Left lung (tissue), 10 donors: ENCODE measurements around the gene ZBTB21. TPM values are rescaled to one million over a fixed set of nuclear protein-coding genes. Genes with fewer than 3 reads are reported as not detected.

Experiments used
- ATAC-seq: fragments of 200-7000 bp; cut with Tn5 transposase; one replicate; pipeline ENCODE4 v1.9.1; 2020; ENCODE audit warnings: moderate library complexity
- DNase-seq, 4 donors: peaks; one replicate each; pipeline ENCODE4 v3.0.0-alpha.2; 2013 to 2020
- H3K27ac ChIP-seq, 2 donors: fragments of 200-600 bp; sonication (generic) in 1 of 2; one replicate each; pipeline versions ENCODE4 v1.5.0 to v1.8.0; 2020 to 2021
- H3K27me3 ChIP-seq, 2 donors: fragments of 200-600 bp; sonication (generic) in 1 of 2; one replicate each; pipeline versions ENCODE4 v1.5.0 to v1.8.0; 2020 to 2021
- H3K36me3 ChIP-seq, 2 donors: fragments of 200-600 bp; sonication (generic) in 1 of 2; one replicate each; pipeline versions ENCODE4 v1.5.0 to v1.8.0; 2020 to 2021
- H3K4me1 ChIP-seq, 2 donors: fragments of 200-600 bp; one replicate each; pipeline ENCODE4 v1.8.0; 2021
- H3K4me3 ChIP-seq, 2 donors: fragments of 200-600 bp; sonication (generic) in 1 of 2; one replicate each; pipeline versions ENCODE4 v1.5.0 to v1.8.0; 2020 to 2021; ENCODE audit warnings: mild to moderate bottlenecking in 1 of 2
- H3K9me3 ChIP-seq, 2 donors: fragments of 200-600 bp; sonication (generic) in 1 of 2; one replicate each; pipeline versions ENCODE4 v1.5.0 to v1.8.0; 2020 to 2021
- intact Hi-C, 2 donors: fragments of 100-400 bp; cut with DNase I; formaldehyde crosslinking; loops; one replicate each; pipeline versions ENCODE4 v1.11.2 to v1.14.2; 2022
- polyA plus RNA-seq, 6 donors: library from polyadenylated mRNA; unstranded; fragments of 120-200 nt; gene quantifications; one replicate each; pipeline ENCODE4 v1.2.1, GENCODE V29; 2013; ENCODE audit not compliant: insufficient read length in 6 of 6
- total RNA-seq, 2 donors: library from RNA; stranded (reverse); fragmentation: NEBNext Ultra II Directional; extraction: Animal tissue kit (Norgen Biotek cat#: 25700); gene quantifications; one replicate each; pipeline ENCODE4 v1.2.1, GENCODE V29; 2021
- TF ChIP-seq, protein P1 (sequence below), 2 donors: fragments of 200-600 bp; sonication (generic) in 1 of 2; IDR thresholded peaks; one replicate each; pipeline versions ENCODE4 v1.5.0 to v1.8.0; 2021; ENCODE audit warnings: antibody characterized with exemption in 2 of 2
- donor health status: DM: no; HTN: yes; CAD: no.
- donor health status: DM: no; HTN: no; CAD: no.

Gene ZBTB21
- total and polyA plus RNA-seq, 8 donors: 9.2 to 13.9 (median 10.7) TPM

- Histone ChIP-seq H3K27me3 (no peaks in the 10 kb centered on the region), H3K4me3 (no peak overlapping the region), H3K36me3 (no peaks in the 10 kb centered on the region), H3K9me3 (no peaks in the 10 kb centered on the region), H3K27ac (no peak overlapping the region), H3K4me1 (peaks cover 8 to 14% of the 10 kb centered on the region in 2 donors)
- intact Hi-C loops: no loop called here
- peak in 1 of 4 donors; percentile 41 for DNase-seq
- ATAC-seq: no peak
- TF ChIP-seq, protein P1, sequence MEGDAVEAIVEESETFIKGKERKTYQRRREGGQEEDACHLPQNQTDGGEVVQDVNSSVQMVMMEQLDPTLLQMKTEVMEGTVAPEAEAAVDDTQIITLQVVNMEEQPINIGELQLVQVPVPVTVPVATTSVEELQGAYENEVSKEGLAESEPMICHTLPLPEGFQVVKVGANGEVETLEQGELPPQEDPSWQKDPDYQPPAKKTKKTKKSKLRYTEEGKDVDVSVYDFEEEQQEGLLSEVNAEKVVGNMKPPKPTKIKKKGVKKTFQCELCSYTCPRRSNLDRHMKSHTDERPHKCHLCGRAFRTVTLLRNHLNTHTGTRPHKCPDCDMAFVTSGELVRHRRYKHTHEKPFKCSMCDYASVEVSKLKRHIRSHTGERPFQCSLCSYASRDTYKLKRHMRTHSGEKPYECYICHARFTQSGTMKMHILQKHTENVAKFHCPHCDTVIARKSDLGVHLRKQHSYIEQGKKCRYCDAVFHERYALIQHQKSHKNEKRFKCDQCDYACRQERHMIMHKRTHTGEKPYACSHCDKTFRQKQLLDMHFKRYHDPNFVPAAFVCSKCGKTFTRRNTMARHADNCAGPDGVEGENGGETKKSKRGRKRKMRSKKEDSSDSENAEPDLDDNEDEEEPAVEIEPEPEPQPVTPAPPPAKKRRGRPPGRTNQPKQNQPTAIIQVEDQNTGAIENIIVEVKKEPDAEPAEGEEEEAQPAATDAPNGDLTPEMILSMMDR (IDR thresholded peaks at IDR 0.05): no peak
Observed at GRCh38 chr21:42037943-42038342, 27.8 kb upstream of the ZBTB21 start.

DNA sequence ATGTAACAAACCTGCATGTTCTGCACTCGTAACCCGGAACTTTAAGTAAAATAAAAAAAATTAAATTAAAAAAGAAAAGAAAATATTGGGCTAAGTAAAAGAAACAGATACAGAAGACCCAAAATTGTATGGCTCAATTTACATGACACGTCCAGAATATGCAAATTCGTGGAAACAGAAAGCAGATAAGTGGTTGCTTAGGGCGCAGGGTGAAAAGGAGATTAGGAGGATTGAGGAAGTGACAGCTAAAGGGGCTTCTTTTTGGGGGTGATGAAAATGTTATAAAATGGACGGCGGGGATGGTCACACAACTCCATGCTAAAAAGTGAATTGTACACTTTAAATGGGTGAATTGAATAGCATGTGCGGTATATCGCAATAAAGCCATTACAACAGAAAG lies 27.4 kb upstream of the ZBTB21 start:
- DNase-seq: no peak
- Histone ChIP-seq H3K4me3 (no peak overlapping the region), H3K27me3 (no peaks in the 10 kb centered on the region), H3K9me3 (no peaks in the 10 kb centered on the region), H3K27ac (no peak overlapping the region), H3K4me1 (peaks cover 8 to 14% of the 10 kb centered on the region in 2 donors), H3K36me3 (no peaks in the 10 kb centered on the region)
- intact Hi-C loops: no loop called here
- TF ChIP-seq, protein P1 (IDR thresholded peaks at IDR 0.05): no peak
- ATAC-seq: no peak

- H3K9me3 ChIP-seq: no peaks in the 10 kb centered on the region
- no peak for DNase-seq
Observed at GRCh38 chr21:42036313-42036712, 26.2 kb upstream of the ZBTB21 start.

DNA sequence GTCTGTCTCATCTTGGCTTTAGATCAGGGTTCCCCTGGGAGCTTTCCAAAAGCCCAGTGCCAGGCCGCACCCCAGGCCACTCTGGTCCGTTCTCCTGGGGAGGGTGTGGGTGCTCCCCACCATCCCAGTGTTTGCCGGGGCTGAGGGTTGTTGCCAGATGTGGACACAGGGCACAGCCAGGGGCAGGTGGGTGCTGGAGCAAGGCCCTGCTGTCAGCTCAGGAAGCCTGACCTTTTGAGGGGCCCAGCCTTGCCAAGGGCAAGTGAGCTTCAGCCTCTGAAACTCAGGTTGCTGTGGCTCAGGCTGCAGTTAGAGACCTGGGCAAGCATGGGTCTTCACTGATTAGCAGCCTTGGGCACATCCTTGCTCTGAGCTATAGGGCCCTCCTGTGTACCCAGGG lies 22.8 kb upstream of the ZBTB21 start:
- DNase-seq: peak in 2 of 4 donors; percentile 27 to 64
- TF ChIP-seq, protein P1 (IDR thresholded peaks at IDR 0.05): no peak
- Histone ChIP-seq H3K4me3 (no peak overlapping the region), H3K27me3 (no peaks in the 10 kb centered on the region), H3K9me3 (no peaks in the 10 kb centered on the region), H3K27ac (no peak overlapping the region), H3K4me1 (no peaks in the 10 kb centered on the region), H3K36me3 (no peaks in the 10 kb centered on the region)
- intact Hi-C loops: no loop called here
- no peak for ATAC-seq

More at GRCh38 chr21:42036313-42036712, 26.2 kb upstream of the ZBTB21 start:
- TF ChIP-seq, protein P1 (IDR thresholded peaks at IDR 0.05): no peak
- intact Hi-C loops: no loop called here
- Histone ChIP-seq H3K36me3 (no peaks in the 10 kb centered on the region), H3K27ac (no peak overlapping the region), H3K27me3 (no peaks in the 10 kb centered on the region), H3K4me1 (peaks cover 8 to 14% of the 10 kb centered on the region in 2 donors), H3K4me3 (no peak overlapping the region)
- ATAC-seq: no peak

- H3K9me3 ChIP-seq: no peaks in the 10 kb centered on the region
- H3K36me3 ChIP-seq: no peaks in the 10 kb centered on the region
- H3K4me1 ChIP-seq: no peaks in the 10 kb centered on the region
- TF ChIP-seq, protein P1 (IDR thresholded peaks at IDR 0.05): no peak
- DNase-seq (peak in 1 of 4 donors; percentile 17), ATAC-seq (no peak)
- no peak overlapping the region for H3K27ac ChIP-seq
- no peak overlapping the region for H3K4me3 ChIP-seq
- H3K27me3 ChIP-seq: no peaks in the 10 kb centered on the region
- intact Hi-C loops: no loop called here
Observed at GRCh38 chr21:42032266-42032665, 22.1 kb upstream of the ZBTB21 start.
